Mesenchymal stem cell (in vitro differentiated cells and primary cell): Measurements from ENCODE around the gene SEC24A.
A peak's percentile ranks its signal among the peaks of the same experiment; 100 is the strongest.

Experiments
- DNase-seq: peaks from one replicate; pipeline ENCODE4 v3.0.0-alpha.2; 2013
- H2AFZ ChIP-seq: one replicate; pipeline ENCODE4 v1.6.1; 2013; ENCODE audit warnings: low read depth, mild to moderate bottlenecking, control low read depth, inconsistent platforms, low read length, moderate library complexity
- H2AK5ac ChIP-seq: 2 replicates; pipeline ENCODE4 v1.6.1; 2013; ENCODE audit warnings: low read length, moderate library complexity, mild to moderate bottlenecking, inconsistent platforms; ENCODE audit not compliant: severe bottlenecking
- H2BK120ac ChIP-seq: one replicate; pipeline ENCODE4 v1.6.1; 2013; ENCODE audit warnings: low read depth, mild to moderate bottlenecking, inconsistent platforms, low read length, moderate library complexity
- H2BK12ac ChIP-seq, 2 experiments: one replicate each; pipeline ENCODE4 v1.6.1; 2013; ENCODE audit warnings: inconsistent platforms in 2 of 2, low read length in 2 of 2, mild to moderate bottlenecking in 2 of 2, moderate library complexity in 2 of 2, control low read depth in 1 of 2
- H2BK15ac ChIP-seq: one replicate; pipeline ENCODE4 v1.6.1; 2013; ENCODE audit warnings: mild to moderate bottlenecking, low read depth, inconsistent platforms; ENCODE audit not compliant: poor library complexity, severe bottlenecking
- H2BK5ac ChIP-seq: 2 replicates; pipeline ENCODE4 v1.6.1; 2013; ENCODE audit warnings: low read depth, mild to moderate bottlenecking, low read length, control low read depth, inconsistent platforms; ENCODE audit not compliant: poor library complexity, severe bottlenecking
- H3K14ac ChIP-seq, 2 experiments: one replicate each; pipeline ENCODE4 v1.6.1; 2013; ENCODE audit warnings: inconsistent platforms in 2 of 2, low read length in 2 of 2, control low read depth in 1 of 2, mild to moderate bottlenecking in 1 of 2, moderate library complexity in 1 of 2
- H3K18ac ChIP-seq, 2 experiments: one replicate each; pipeline ENCODE4 v1.6.1; 2013; ENCODE audit warnings: inconsistent platforms in 2 of 2, low read length in 2 of 2, control low read depth in 1 of 2, low read depth in 1 of 2, mild to moderate bottlenecking in 1 of 2
- H3K23ac ChIP-seq, 2 experiments: one replicate each; pipeline ENCODE4 v1.6.1; 2013; ENCODE audit warnings: inconsistent platforms in 2 of 2, low read length in 2 of 2, mild to moderate bottlenecking in 2 of 2, moderate library complexity in 2 of 2, control low read depth in 1 of 2
- H3K27ac ChIP-seq: 2 replicates; pipeline ENCODE4 v1.5.1; 2013; ENCODE audit warnings: mild to moderate bottlenecking, moderate library complexity, low read length, control low read depth, inconsistent platforms; ENCODE audit not compliant: poor library complexity, severe bottlenecking
- H3K27me3 ChIP-seq, 2 experiments: 2 replicates each; pipeline versions ENCODE4 v1.6.1 to v1.7.0; 2013; ENCODE audit warnings: low read length in 2 of 2, mild to moderate bottlenecking in 2 of 2, moderate library complexity in 2 of 2, control low read depth in 1 of 2, inconsistent platforms in 1 of 2; ENCODE audit not compliant: control insufficient read depth in 1 of 2, insufficient read depth in 1 of 2
- H3K36me3 ChIP-seq, 2 experiments: 2 replicates each; pipeline versions ENCODE4 v1.6.1 to v1.7.0; 2013; ENCODE audit warnings: low read length in 2 of 2, control low read depth in 1 of 2, inconsistent platforms in 1 of 2, low read depth in 1 of 2, mild to moderate bottlenecking in 1 of 2; ENCODE audit not compliant: insufficient read depth in 2 of 2, control insufficient read depth in 1 of 2
- H3K4ac ChIP-seq, 2 experiments: one replicate each; pipeline ENCODE4 v1.6.1; 2013; ENCODE audit warnings: inconsistent platforms in 2 of 2, low read length in 2 of 2, mild to moderate bottlenecking in 2 of 2, moderate library complexity in 2 of 2, control low read depth in 1 of 2, low read depth in 1 of 2
- H3K4me1 ChIP-seq: 2 replicates; pipeline ENCODE4 v1.6.1; 2013; ENCODE audit warnings: low read depth, low read length, control low read depth; ENCODE audit not compliant: control insufficient read depth, insufficient read depth
- H3K4me2 ChIP-seq: 2 replicates; pipeline ENCODE4 v1.6.1; 2013; ENCODE audit warnings: low read length, mild to moderate bottlenecking, inconsistent platforms; ENCODE audit not compliant: poor library complexity, severe bottlenecking
- H3K4me3 ChIP-seq, 2 experiments: 2 replicates each; pipeline versions ENCODE4 v1.5.1 to v1.7.0; 2013; ENCODE audit warnings: low read length in 2 of 2, mild to moderate bottlenecking in 2 of 2, control low read depth in 1 of 2, low read depth in 1 of 2; ENCODE audit not compliant: insufficient read depth in 1 of 2
- H3K79me1 ChIP-seq: replicated peaks from 2 replicates; pipeline ENCODE4 v1.6.1; 2013; ENCODE audit warnings: mild to moderate bottlenecking, control low read depth, low read length, inconsistent platforms; ENCODE audit not compliant: poor library complexity, severe bottlenecking
- H3K9ac ChIP-seq: 2 replicates; pipeline ENCODE4 v1.7.0; 2013; ENCODE audit warnings: mild to moderate bottlenecking, low read length, moderate library complexity
- H3K9me3 ChIP-seq: 2 replicates; pipeline ENCODE4 v1.7.0; 2013; ENCODE audit warnings: mild to moderate bottlenecking, low read length; ENCODE audit not compliant: control insufficient read depth
- H4K8ac ChIP-seq: one replicate; pipeline ENCODE4 v1.6.1; 2013; ENCODE audit warnings: inconsistent platforms, mild to moderate bottlenecking, low read length, moderate library complexity
- H4K91ac ChIP-seq: one replicate; pipeline ENCODE4 v1.6.1; 2013; ENCODE audit warnings: mild to moderate bottlenecking, low read length, inconsistent platforms
- WGBS: methylation state at CpG from one replicate; pipeline ENCODE4 v1.1.7; 2013; ENCODE audit warnings: mixed read lengths; 5-methylcytosine and 5-hydroxymethylcytosine counted together

SEC24A gene

GRCh38 chr5:134637116-134637721, 11.4 kb upstream of the SEC24A start:
- Histone ChIP-seq H2BK5ac (no peak overlapping the region), H3K27me3 (no peaks in the 10 kb centered on the region)

GRCh38 chr5:134638760-134639201, 9.8 kb upstream of the SEC24A start:
- H4K91ac ChIP-seq: no peak overlapping the region
- H2BK5ac ChIP-seq: no peak overlapping the region
- no peak overlapping the region for H2AFZ ChIP-seq
- no peak overlapping the region for H3K18ac ChIP-seq
- no peak overlapping the region for H3K4me3 ChIP-seq
- no peak overlapping the region for H2BK15ac ChIP-seq
- no peaks in the 10 kb centered on the region for H3K36me3 ChIP-seq
- H3K9ac ChIP-seq: no peak overlapping the region
- H3K27ac ChIP-seq: no peak overlapping the region
- no peaks in the 10 kb centered on the region for H3K27me3 ChIP-seq
- 100% methylated on average over 2 of the region's 4 CpGs for WGBS
- DNase-seq: no peak
- no peak overlapping the region for H3K4ac ChIP-seq
- H2BK12ac ChIP-seq: no peak overlapping the region
- H2BK120ac ChIP-seq: no peak overlapping the region
- no peak overlapping the region for H3K14ac ChIP-seq
- H3K4me1 ChIP-seq: no peaks in the 10 kb centered on the region
- no peaks in the 10 kb centered on the region for H3K9me3 ChIP-seq
- H3K4me2 ChIP-seq: no peak overlapping the region
- H3K23ac ChIP-seq: no peak overlapping the region
- no peaks in the 10 kb centered on the region for H3K79me1 ChIP-seq
- no peak overlapping the region for H4K8ac ChIP-seq
- H2AK5ac ChIP-seq: no peak overlapping the region

More at GRCh38 chr5:134637116-134637721, 11.4 kb upstream of the SEC24A start:
- Histone ChIP-seq H3K4me2 (no peak overlapping the region), H3K27ac (no peak overlapping the region), H3K9me3 (no peaks in the 10 kb centered on the region), H2BK12ac (no peak overlapping the region), H3K18ac (no peak overlapping the region), H3K36me3 (no peaks in the 10 kb centered on the region), H2BK15ac (no peak overlapping the region), H3K4ac (no peak overlapping the region), H4K91ac (no peak overlapping the region), H3K4me1 (peaks cover 3% of the 10 kb centered on the region), H3K9ac (no peak overlapping the region), H3K23ac (no peak overlapping the region), H3K14ac (no peak overlapping the region), H2AK5ac (no peak overlapping the region), H3K4me3 (no peak overlapping the region), H2BK120ac (no peak overlapping the region), H2AFZ (no peak overlapping the region), H3K79me1 (no peaks in the 10 kb centered on the region), H4K8ac (no peak overlapping the region)
- WGBS: 88% methylated on average over 8 of the region's 9 CpGs
- no peak for DNase-seq

- Histone ChIP-seq H3K36me3 (no peaks in the 10 kb centered on the region), H2BK120ac (no peak overlapping the region)
- WGBS: 96% methylated on average over 4 of the region's 6 CpGs
Observed at GRCh38 chr5:134642931-134643530, 5.6 kb upstream of the SEC24A start.

GRCh38 chr5:134647750-134648424, 698 bp upstream of the SEC24A start:
- peak; percentile 75 for DNase-seq
- Histone ChIP-seq H3K14ac (peak overlapping the region in 1 of 2 experiments; percentile 94), H3K9me3 (no peaks in the 10 kb centered on the region), H3K27ac (peak overlapping the region; percentile 99), H3K4ac (peak overlapping the region; percentile 77 to 93), H2AK5ac (peak overlapping the region; percentile 75), H3K4me1 (peaks cover 3% of the 10 kb centered on the region), H4K8ac (peak overlapping the region; percentile 97), H3K27me3 (no peaks in the 10 kb centered on the region), H2BK15ac (no peak overlapping the region), H2BK12ac (peak overlapping the region in 1 of 2 experiments; percentile 15), H2AFZ (peak overlapping the region; percentile 18), H2BK5ac (peak overlapping the region; percentile 93), H4K91ac (peak overlapping the region; percentile 91), H3K36me3 (peaks cover 0 to under 1% of the 10 kb centered on the region in 2 experiments), H3K9ac (peak overlapping the region; percentile 100), H3K79me1 (no peaks in the 10 kb centered on the region), H3K23ac (peak overlapping the region in 1 of 2 experiments; percentile 97), H3K4me3 (peak overlapping the region; percentile 96 to 99), H3K4me2 (peak overlapping the region; percentile 83), H2BK120ac (peak overlapping the region; percentile 52), H3K18ac (peak overlapping the region; percentile 97 to 100)
- WGBS: 12% methylated on average over 12 of the region's 15 CpGs

More at GRCh38 chr5:134642931-134643530, 5.6 kb upstream of the SEC24A start:
- H3K9me3 ChIP-seq: no peaks in the 10 kb centered on the region
- no peak overlapping the region for H3K14ac ChIP-seq
- no peak overlapping the region for H2AFZ ChIP-seq
- no peak overlapping the region for H3K27ac ChIP-seq
- H2BK5ac ChIP-seq: no peak overlapping the region
- H3K23ac ChIP-seq: no peak overlapping the region
- no peak overlapping the region for H3K18ac ChIP-seq
- H4K91ac ChIP-seq: no peak overlapping the region
- H2BK15ac ChIP-seq: no peak overlapping the region
- no peak overlapping the region for H3K4me3 ChIP-seq
- no peak overlapping the region for H2BK12ac ChIP-seq
- H3K4me2 ChIP-seq: no peak overlapping the region
- peak overlapping the region; percentile 14 for H3K9ac ChIP-seq
- no peaks in the 10 kb centered on the region for H3K27me3 ChIP-seq
- no peak overlapping the region for H2AK5ac ChIP-seq
- H3K4me1 ChIP-seq: no peaks in the 10 kb centered on the region
- H3K4ac ChIP-seq: no peak overlapping the region
- no peaks in the 10 kb centered on the region for H3K79me1 ChIP-seq
- DNase-seq: peak; percentile 14
- no peak overlapping the region for H4K8ac ChIP-seq
